Liver (tissue), 9 donors: ENCODE results near the gene B9D2. TPM values are rescaled to one million over a fixed set of nuclear protein-coding genes. Genes with fewer than 3 reads are reported as not detected.

Experiments used
- DNase-seq: peaks from one replicate; pipeline ENCODE4 v3.0.0-alpha.2; 2017; ENCODE audit warnings: low spot score
- H3K27ac ChIP-seq, 2 donors: one replicate each; pipeline ENCODE4 v1.7.0; 2013; ENCODE audit warnings: inconsistent platforms in 2 of 2, low read length in 2 of 2, control low read depth in 1 of 2, low read depth in 1 of 2, mild to moderate bottlenecking in 1 of 2
- H3K27me3 ChIP-seq, 4 donors: one replicate each; pipeline versions ENCODE4 v1.6.1 to v1.7.0; 2013; ENCODE audit warnings: low read length in 3 of 4, inconsistent platforms in 1 of 4, mild to moderate bottlenecking in 1 of 4, moderate library complexity in 1 of 4; ENCODE audit not compliant: control insufficient read depth in 4 of 4, insufficient read depth in 4 of 4
- H3K36me3 ChIP-seq, 4 donors: one replicate each; pipeline versions ENCODE4 v1.6.1 to v1.7.0; 2013; ENCODE audit warnings: low read length in 3 of 4, mild to moderate bottlenecking in 3 of 4, low read depth in 1 of 4, moderate library complexity in 1 of 4; ENCODE audit not compliant: control insufficient read depth in 4 of 4, insufficient read depth in 3 of 4
- H3K4me1 ChIP-seq, 4 donors: one replicate each; pipeline versions ENCODE4 v1.6.1 to v1.7.0; 2013; ENCODE audit warnings: low read length in 3 of 4, mild to moderate bottlenecking in 3 of 4, moderate library complexity in 1 of 4; ENCODE audit not compliant: control insufficient read depth in 4 of 4, insufficient read depth in 4 of 4
- H3K4me3 ChIP-seq, 3 donors: one replicate each; pipeline versions ENCODE4 v1.6.1 to v1.7.0; 2013; ENCODE audit warnings: low read length in 3 of 3, control low read depth in 1 of 3, low read depth in 1 of 3, mild to moderate bottlenecking in 1 of 3
- H3K9ac ChIP-seq, 2 donors: one replicate each; pipeline ENCODE4 v1.7.0; 2013; ENCODE audit warnings: low read length in 2 of 2, mild to moderate bottlenecking in 2 of 2, moderate library complexity in 2 of 2, control low read depth in 1 of 2, low read depth in 1 of 2
- H3K9me3 ChIP-seq, 4 donors: one replicate each; pipeline versions ENCODE4 v1.6.1 to v1.7.0; 2013; ENCODE audit warnings: low read length in 3 of 4; ENCODE audit not compliant: control insufficient read depth in 4 of 4
- EGR1 ChIP-seq, 2 donors: IDR thresholded peaks; 2 replicates each; pipeline ENCODE4 v1.6.1; 2016 to 2018; ENCODE audit warnings: antibody characterized with exemption in 2 of 2, low read depth in 2 of 2
- FOXA1 ChIP-seq: IDR thresholded peaks from 2 replicates; pipeline ENCODE4 v1.6.1; 2016; ENCODE audit warnings: antibody characterized with exemption
- FOXA2 ChIP-seq: IDR thresholded peaks from 2 replicates; pipeline ENCODE4 v1.6.1; 2016; ENCODE audit warnings: antibody characterized with exemption
- GABPA ChIP-seq, 2 donors: IDR thresholded peaks in 1 of 2; conservative IDR thresholded peaks in 1 of 2; 2 replicates each; pipeline ENCODE4 v1.6.1; 2016; ENCODE audit warnings: antibody characterized with exemption in 2 of 2, mild to moderate bottlenecking in 1 of 2, moderate library complexity in 1 of 2
- HNF4A ChIP-seq, 2 donors: conservative IDR thresholded peaks; 2 replicates each; pipeline ENCODE4 v1.6.1; 2016; ENCODE audit warnings: antibody characterized with exemption in 2 of 2, mild to moderate bottlenecking in 2 of 2
- JUND ChIP-seq, 2 donors: IDR thresholded peaks; 2 replicates each; pipeline ENCODE4 v1.6.1; 2016; ENCODE audit warnings: antibody characterized with exemption in 2 of 2
- NR2F2 ChIP-seq: IDR thresholded peaks from 2 replicates; pipeline ENCODE4 v1.6.1; 2016; ENCODE audit warnings: antibody characterized with exemption
- RAD21 ChIP-seq, 2 donors: IDR thresholded peaks; 2 replicates each; pipeline ENCODE4 v1.6.1; 2016; ENCODE audit warnings: antibody characterized with exemption in 2 of 2, mild to moderate bottlenecking in 2 of 2
- RXRA ChIP-seq, 2 donors: IDR thresholded peaks; 2 replicates each; pipeline ENCODE4 v1.6.1; 2017 to 2018; ENCODE audit warnings: antibody characterized with exemption in 2 of 2, mild to moderate bottlenecking in 1 of 2
- SP1 ChIP-seq: IDR thresholded peaks from 2 replicates; pipeline ENCODE4 v1.6.1; 2018; ENCODE audit warnings: antibody characterized with exemption, mild to moderate bottlenecking
- YY1 ChIP-seq: IDR thresholded peaks from 2 replicates; pipeline ENCODE4 v1.6.1; 2016; ENCODE audit warnings: antibody characterized with exemption, mild to moderate bottlenecking
- WGBS: extraction: QIAGEN DNeasy Blood & Tissue Kit; methylation state at CpG from one replicate; pipeline ENCODE4 v1.1.7; 2013; 5-methylcytosine and 5-hydroxymethylcytosine counted together
- polyA plus RNA-seq, 2 donors: library from polyadenylated mRNA; stranded (reverse) in 1 of 2; unstranded in 1 of 2; fragments of 200-250 nt in 1 of 2; fragments of >200 nt in 1 of 2; fragmentation: Nextera tagmentation in 1 of 2; extraction: Ambion mirVana in 1 of 2; gene quantifications; one replicate each; pipeline versions ENCODE4 v1.2.1 to v1.2.3, GENCODE V29; 2013 to 2015
- total RNA-seq, 2 donors: library from RNA; depleted of rRNA; stranded (reverse); fragments of >200 nt; gene quantifications; one replicate each; pipeline ENCODE4 v1.2.3, GENCODE V29; 2014
- TF ChIP-seq, protein P1 (sequence below): IDR thresholded peaks from 2 replicates; pipeline ENCODE4 v1.6.1; 2016; ENCODE audit warnings: antibody characterized with exemption
- TF ChIP-seq, protein P2 (sequence below): fragments of 150-350 bp; IDR thresholded peaks from 2 replicates; pipeline ENCODE4 v1.5.1; 2017; ENCODE audit warnings: improper control_type of control experiment, low read depth, low read length; ENCODE audit not compliant: missing input control
- TF ChIP-seq, protein P3 (sequence below): IDR thresholded peaks from 2 replicates; pipeline ENCODE4 v1.6.1; 2016; ENCODE audit warnings: antibody characterized with exemption, mild to moderate bottlenecking
- donor health status: healthy.
- donor health status: healthy.
- donor health status: healthy.
- donor health status: healthy.
- donor health status: healthy.

B9D2 gene
- total and polyA plus RNA-seq, 4 donors = 2.4 to 3.7 (median 3.0) TPM

DNA sequence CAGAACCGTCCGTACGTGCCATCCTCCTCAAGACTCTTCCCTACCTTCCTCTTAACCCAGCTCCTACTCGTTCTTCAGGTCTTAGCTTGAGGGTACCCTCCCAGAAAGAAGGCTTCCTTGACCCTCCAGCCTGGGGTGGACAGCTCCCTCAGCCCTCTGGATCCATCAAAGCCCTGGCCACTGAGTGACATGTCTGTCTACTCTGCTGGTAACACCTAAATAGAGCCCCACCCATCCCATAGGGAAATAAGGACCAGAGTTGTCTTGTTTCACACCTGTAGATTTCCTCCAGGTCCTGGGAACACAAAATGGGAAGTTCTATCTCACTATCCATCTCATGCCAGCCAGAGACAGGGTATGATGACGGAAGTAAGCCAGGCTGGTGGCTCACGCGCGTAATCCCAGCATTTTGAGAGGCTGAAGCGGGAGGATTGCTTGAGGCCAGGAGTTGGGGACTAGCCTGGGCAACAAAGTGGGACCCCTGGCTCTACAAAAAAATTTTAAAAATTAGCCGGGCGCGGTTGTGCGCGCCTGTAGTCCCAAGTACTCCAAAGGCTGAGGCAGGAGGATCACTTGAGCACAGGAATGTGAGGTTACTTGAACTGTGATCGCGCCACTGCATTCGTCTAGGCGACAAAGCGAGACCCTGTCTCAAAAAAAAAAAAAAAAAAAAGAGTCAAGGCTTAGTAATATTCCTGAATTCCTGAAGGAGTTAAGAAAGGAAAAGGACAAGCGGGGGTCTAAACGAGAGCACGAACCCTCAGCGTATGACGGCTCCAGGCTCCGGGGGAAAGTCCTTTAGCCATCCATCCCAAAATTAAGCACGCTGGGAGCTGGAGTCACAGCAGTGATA is 54.5 kb downstream of the B9D2 start:
- no peak for DNase-seq
- WGBS = 10% methylated on average over 26 of the region's 26 CpGs
- peak overlapping the region; percentile 86 to 97 for H3K27ac ChIP-seq
- H3K9me3 ChIP-seq = no peaks in the 10 kb centered on the region
- peaks cover 0 to 35% (median 25%) of the 10 kb centered on the region in 4 donors for H3K4me1 ChIP-seq
- H3K9ac ChIP-seq = peak overlapping the region; percentile 94 to 97
- no peak for TF ChIP-seq SP1
- TF ChIP-seq FOXA1 = no peak
- no peak for TF ChIP-seq GABPA (IDR thresholded peaks at IDR 0.05 in 1 of 2, conservative IDR thresholded peaks at IDR 0.05 in 1 of 2)
- TF ChIP-seq, protein P1, sequence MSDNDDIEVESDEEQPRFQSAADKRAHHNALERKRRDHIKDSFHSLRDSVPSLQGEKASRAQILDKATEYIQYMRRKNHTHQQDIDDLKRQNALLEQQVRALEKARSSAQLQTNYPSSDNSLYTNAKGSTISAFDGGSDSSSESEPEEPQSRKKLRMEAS = no peak
- TF ChIP-seq, protein P2, sequence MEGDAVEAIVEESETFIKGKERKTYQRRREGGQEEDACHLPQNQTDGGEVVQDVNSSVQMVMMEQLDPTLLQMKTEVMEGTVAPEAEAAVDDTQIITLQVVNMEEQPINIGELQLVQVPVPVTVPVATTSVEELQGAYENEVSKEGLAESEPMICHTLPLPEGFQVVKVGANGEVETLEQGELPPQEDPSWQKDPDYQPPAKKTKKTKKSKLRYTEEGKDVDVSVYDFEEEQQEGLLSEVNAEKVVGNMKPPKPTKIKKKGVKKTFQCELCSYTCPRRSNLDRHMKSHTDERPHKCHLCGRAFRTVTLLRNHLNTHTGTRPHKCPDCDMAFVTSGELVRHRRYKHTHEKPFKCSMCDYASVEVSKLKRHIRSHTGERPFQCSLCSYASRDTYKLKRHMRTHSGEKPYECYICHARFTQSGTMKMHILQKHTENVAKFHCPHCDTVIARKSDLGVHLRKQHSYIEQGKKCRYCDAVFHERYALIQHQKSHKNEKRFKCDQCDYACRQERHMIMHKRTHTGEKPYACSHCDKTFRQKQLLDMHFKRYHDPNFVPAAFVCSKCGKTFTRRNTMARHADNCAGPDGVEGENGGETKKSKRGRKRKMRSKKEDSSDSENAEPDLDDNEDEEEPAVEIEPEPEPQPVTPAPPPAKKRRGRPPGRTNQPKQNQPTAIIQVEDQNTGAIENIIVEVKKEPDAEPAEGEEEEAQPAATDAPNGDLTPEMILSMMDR = no peak
- peak in 1 of 2 donors; percentile 10 for TF ChIP-seq JUND (IDR thresholded peaks at IDR 0.05)
- TF ChIP-seq, protein P3, sequence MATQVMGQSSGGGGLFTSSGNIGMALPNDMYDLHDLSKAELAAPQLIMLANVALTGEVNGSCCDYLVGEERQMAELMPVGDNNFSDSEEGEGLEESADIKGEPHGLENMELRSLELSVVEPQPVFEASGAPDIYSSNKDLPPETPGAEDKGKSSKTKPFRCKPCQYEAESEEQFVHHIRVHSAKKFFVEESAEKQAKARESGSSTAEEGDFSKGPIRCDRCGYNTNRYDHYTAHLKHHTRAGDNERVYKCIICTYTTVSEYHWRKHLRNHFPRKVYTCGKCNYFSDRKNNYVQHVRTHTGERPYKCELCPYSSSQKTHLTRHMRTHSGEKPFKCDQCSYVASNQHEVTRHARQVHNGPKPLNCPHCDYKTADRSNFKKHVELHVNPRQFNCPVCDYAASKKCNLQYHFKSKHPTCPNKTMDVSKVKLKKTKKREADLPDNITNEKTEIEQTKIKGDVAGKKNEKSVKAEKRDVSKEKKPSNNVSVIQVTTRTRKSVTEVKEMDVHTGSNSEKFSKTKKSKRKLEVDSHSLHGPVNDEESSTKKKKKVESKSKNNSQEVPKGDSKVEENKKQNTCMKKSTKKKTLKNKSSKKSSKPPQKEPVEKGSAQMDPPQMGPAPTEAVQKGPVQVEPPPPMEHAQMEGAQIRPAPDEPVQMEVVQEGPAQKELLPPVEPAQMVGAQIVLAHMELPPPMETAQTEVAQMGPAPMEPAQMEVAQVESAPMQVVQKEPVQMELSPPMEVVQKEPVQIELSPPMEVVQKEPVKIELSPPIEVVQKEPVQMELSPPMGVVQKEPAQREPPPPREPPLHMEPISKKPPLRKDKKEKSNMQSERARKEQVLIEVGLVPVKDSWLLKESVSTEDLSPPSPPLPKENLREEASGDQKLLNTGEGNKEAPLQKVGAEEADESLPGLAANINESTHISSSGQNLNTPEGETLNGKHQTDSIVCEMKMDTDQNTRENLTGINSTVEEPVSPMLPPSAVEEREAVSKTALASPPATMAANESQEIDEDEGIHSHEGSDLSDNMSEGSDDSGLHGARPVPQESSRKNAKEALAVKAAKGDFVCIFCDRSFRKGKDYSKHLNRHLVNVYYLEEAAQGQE = no peak
- H3K36me3 ChIP-seq = peaks cover 10 to 32% (median 20%) of the 10 kb centered on the region in 4 donors
- no peaks in the 10 kb centered on the region for H3K27me3 ChIP-seq
- peak overlapping the region; percentile 80 to 100 (median 93) for H3K4me3 ChIP-seq

DNA sequence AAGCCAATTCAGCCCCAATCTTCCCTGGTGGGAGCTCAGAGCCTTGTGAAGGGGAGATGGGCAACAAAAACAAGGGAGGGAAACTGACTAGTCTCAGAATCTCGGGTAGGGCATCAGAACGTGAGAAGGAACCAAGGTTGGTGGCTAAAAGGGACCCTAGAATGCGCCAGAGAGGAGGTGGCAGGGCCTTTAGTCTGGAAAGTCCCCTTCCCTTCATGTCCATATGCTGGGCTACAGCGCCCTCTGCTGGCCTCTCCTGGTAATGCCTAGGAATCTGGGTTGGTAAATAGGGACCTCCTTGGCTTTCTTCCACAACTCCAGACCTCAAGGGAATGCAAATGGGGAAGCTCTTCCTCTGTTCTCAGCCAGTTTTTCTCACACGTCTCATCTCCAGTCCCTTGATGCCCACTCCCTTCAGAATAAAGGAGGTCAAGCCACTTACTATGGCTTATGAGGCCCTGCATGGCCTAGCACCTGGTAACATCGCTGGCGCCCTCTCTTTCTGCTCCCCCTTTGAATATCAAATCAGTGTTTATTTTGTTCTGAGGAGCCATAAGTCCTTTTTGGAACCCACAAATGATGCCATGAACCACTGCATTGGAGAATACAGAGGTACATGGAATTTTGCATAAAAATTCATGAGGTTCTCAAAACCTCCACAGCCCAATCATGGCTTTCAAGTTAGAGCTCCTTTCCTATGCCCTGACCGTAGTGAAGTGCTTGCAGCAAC is 55.3 kb downstream of the B9D2 start:
- peak overlapping the region; percentile 94 to 97 for H3K9ac ChIP-seq
- H3K27ac ChIP-seq = peak overlapping the region; percentile 86 to 97
- H3K27me3 ChIP-seq = no peaks in the 10 kb centered on the region
- H3K9me3 ChIP-seq = no peaks in the 10 kb centered on the region
- no peak overlapping the region for H3K4me3 ChIP-seq
- peaks cover 0 to 35% (median 25%) of the 10 kb centered on the region in 4 donors for H3K4me1 ChIP-seq
- peak; percentile 96 for DNase-seq
- TF ChIP-seq RXRA (IDR thresholded peaks at IDR 0.05) (peak in 1 of 2 donors; percentile 23), EGR1 (IDR thresholded peaks at IDR 0.05; ENCODE audit: low read depth in 2 of 2) (no peak), HNF4A (conservative IDR thresholded peaks at IDR 0.05) (peak in 1 of 2 donors; percentile 6), NR2F2 (peak; percentile 28), YY1 (no peak), GABPA (IDR thresholded peaks at IDR 0.05 in 1 of 2, conservative IDR thresholded peaks at IDR 0.05 in 1 of 2) (no peak), FOXA2 (peak; percentile 47), JUND (IDR thresholded peaks at IDR 0.05) (no peak), RAD21 (IDR thresholded peaks at IDR 0.05) (peak; percentile 94 to 96)
- TF ChIP-seq, protein P3 = no peak
- TF ChIP-seq, protein P2 = peak; percentile 99
- TF ChIP-seq, protein P1 = no peak
- WGBS = 27% methylated on average over 8 of the region's 8 CpGs
- H3K36me3 ChIP-seq = peaks cover 14 to 40% (median 27%) of the 10 kb centered on the region in 4 donors
